Astrocyte of the cerebellum (primary cell): ENCODE measurements around the gene PAQR5.

Experiments
- DNase-seq: peaks from one replicate; pipeline ENCODE4 v3.0.0-alpha.2; 2011; ENCODE audit warnings: low read depth
- H3K4me3 ChIP-seq: 2 replicates; pipeline ENCODE4 v1.5.1; 2011; ENCODE audit warnings: mild to moderate bottlenecking, low read depth, low read length, moderate library complexity
- in situ Hi-C: cut with HindIII; loops from 2 replicates; pipeline ENCODE4 v1.10.0; 2017; ENCODE audit warnings: low sequenced_read_pairs
- TF ChIP-seq, protein P1 (sequence below): IDR thresholded peaks from 2 replicates; pipeline ENCODE4 v1.5.1; 2012; ENCODE audit warnings: low read length, low read depth, moderate library complexity, mild to moderate bottlenecking; ENCODE audit errors: missing control alignments

The PAQR5 gene

GRCh38 chr15:69434679-69435078 lies 136.0 kb downstream of the PAQR5 start:
- no peak for DNase-seq
- TF ChIP-seq, protein P1, sequence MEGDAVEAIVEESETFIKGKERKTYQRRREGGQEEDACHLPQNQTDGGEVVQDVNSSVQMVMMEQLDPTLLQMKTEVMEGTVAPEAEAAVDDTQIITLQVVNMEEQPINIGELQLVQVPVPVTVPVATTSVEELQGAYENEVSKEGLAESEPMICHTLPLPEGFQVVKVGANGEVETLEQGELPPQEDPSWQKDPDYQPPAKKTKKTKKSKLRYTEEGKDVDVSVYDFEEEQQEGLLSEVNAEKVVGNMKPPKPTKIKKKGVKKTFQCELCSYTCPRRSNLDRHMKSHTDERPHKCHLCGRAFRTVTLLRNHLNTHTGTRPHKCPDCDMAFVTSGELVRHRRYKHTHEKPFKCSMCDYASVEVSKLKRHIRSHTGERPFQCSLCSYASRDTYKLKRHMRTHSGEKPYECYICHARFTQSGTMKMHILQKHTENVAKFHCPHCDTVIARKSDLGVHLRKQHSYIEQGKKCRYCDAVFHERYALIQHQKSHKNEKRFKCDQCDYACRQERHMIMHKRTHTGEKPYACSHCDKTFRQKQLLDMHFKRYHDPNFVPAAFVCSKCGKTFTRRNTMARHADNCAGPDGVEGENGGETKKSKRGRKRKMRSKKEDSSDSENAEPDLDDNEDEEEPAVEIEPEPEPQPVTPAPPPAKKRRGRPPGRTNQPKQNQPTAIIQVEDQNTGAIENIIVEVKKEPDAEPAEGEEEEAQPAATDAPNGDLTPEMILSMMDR, result no peak
- H3K4me3 ChIP-seq, result no peak overlapping the region
- in situ Hi-C loops, result no loop called here

- in situ Hi-C loops, result no loop called here
- TF ChIP-seq, protein P1, result no peak
- no peak overlapping the region for H3K4me3 ChIP-seq
- DNase-seq, result no peak
These were observed 137.3 kb downstream of the PAQR5 start for GRCh38 chr15:69435985-69436384.

DNA sequence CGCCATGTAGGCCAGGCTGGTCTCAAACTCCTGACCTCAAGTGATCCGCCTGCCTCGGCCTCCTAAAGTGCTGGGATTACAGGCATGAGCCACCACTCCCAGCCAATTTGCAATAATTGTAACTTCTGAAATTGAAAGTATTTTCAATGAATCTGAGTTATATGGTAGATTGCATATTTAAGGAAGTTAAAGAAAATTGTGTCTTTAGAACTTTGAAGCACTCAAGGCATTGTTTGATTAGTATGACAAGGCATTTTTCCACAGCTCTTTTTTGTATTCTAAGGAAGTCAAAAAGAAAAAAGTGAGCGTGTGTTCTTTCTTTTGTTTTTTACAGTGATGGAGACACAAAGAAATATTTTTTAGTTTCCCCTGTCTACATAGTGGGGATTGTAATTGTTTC lies 138.2 kb downstream of the PAQR5 start:
- H3K4me3 ChIP-seq, result no peak overlapping the region
- DNase-seq, result no peak
- in situ Hi-C loops, result no loop called here
- TF ChIP-seq, protein P1, result no peak

DNA sequence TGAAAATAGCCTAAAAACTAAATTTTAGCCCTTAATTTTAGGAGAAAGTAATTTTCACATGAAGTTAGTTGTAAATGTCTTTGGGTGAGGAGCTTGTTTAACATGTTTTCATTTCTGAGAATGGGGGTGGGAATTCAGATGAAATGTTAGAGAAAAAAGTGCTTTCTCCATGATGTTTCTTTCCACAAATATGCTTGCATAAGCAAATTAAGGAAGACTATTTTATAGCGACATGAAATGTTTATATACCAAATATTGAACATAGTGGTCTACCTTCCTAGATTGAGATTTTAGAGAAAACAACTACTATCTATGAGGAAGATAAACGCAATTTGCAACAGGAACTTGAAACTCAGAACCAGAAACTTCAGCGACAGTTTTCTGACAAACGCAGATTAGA lies 140.9 kb downstream of the PAQR5 start:
- DNase-seq, result no peak
- in situ Hi-C loops, result no loop called here
- no peak overlapping the region for H3K4me3 ChIP-seq
- TF ChIP-seq, protein P1, result no peak

DNA sequence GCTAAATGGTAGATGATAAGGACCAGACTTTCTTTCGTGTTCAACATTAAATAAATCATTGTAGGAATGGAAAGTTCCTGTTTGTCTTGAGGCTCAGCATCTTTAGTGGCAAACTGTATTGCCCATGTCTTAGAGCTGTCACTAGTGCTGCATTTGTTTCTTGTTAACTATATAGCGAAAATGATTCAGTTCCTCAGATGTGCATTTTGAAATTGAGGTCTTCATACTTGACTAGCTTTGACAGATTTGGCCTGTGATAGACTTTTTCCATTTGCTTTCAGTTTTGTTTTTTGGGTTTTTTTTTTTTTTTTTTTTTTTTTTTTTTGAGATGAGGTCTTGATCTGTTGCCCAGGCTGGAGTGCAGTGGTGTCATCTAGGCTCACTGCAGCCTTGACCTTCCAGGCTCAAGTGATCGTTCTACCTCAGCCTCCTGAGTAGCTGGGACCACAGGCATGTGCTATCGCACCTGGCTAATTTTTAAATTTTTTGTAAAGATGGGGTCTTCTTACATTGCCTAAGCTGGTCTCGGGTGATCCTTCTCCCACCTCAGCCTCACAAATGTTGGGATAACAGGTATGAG lies 144.4 kb downstream of the PAQR5 start:
- DNase-seq, result no peak
- TF ChIP-seq, protein P1, result no peak
- H3K4me3 ChIP-seq, result no peak overlapping the region
- in situ Hi-C loops, result no loop called here

DNA sequence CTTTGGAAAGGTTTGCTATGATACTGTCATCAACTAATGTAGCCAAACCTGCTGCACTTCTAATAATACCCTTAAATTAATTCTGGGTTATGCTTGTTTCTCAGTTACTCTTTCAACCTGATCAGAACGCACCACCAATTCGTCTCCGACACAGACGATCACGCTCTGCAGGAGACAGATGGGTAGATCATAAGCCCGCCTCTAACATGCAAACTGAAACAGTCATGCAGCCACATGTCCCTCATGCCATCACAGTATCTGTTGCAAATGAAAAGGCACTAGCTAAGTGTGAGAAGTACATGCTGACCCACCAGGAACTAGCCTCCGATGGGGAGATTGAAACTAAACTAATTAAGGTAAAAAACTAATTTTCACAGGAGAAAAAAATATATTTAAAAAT lies 146.0 kb downstream of the PAQR5 start:
- in situ Hi-C loops, result no loop called here
- no peak overlapping the region for H3K4me3 ChIP-seq
- DNase-seq, result no peak
- TF ChIP-seq, protein P1, result no peak
